SK-N-SH treated with all-trans-retinoic acid at 6 μM for 48 hours (cell line): ENCODE measurements around the gene EIF4E.

ENCODE experiments used
- ATAC-seq: fragments of 200-7000 bp; cut with Tn5 transposase; 3 replicates; pipeline ENCODE4 v1.9.1; 2020; ENCODE audit warnings: mild to moderate bottlenecking, moderate library complexity
- ARNTL ChIP-seq: fragments of 450-650 bp; formaldehyde crosslinking; IDR thresholded peaks from 2 replicates; pipeline ENCODE4 v1.5.0; 2020; ENCODE audit warnings: low read depth, mild to moderate bottlenecking, moderate library complexity, borderline replicate concordance
- BACH2 ChIP-seq: fragments of 250-450 bp; sonication (Bioruptor Pico); IDR thresholded peaks from 2 replicates; pipeline ENCODE4 v1.9.0; 2021; ENCODE audit warnings: mild to moderate bottlenecking, borderline replicate concordance
- CREB5 ChIP-seq: fragments of 250-450 bp; sonication (Bioruptor Pico); IDR thresholded peaks from 2 replicates; pipeline ENCODE4 v1.5.1; 2020; ENCODE audit warnings: low read depth, mild to moderate bottlenecking, moderate library complexity
- CSDC2 ChIP-seq: fragments of 250-450 bp; sonication (Bioruptor Pico); IDR thresholded peaks from 2 replicates; pipeline ENCODE4 v1.5.0; 2020; ENCODE audit warnings: mild to moderate bottlenecking, moderate library complexity
- CSRNP3 ChIP-seq: fragments of 250-450 bp; sonication (Bioruptor Pico); IDR thresholded peaks from 2 replicates; pipeline ENCODE4 v1.5.1; 2021; ENCODE audit warnings: mild to moderate bottlenecking, moderate library complexity
- ESRRG ChIP-seq: fragments of 250-450 bp; sonication (Bioruptor Pico); IDR thresholded peaks from 2 replicates; pipeline ENCODE4 v1.6.1; 2021; ENCODE audit warnings: mild to moderate bottlenecking
- GLIS3 ChIP-seq: fragments of 250-450 bp; sonication (Bioruptor Pico); IDR thresholded peaks from 2 replicates; pipeline ENCODE4 v1.5.0; 2020; ENCODE audit warnings: mild to moderate bottlenecking, moderate library complexity
- ISL1 ChIP-seq: fragments of 250-450 bp; sonication (Bioruptor Pico); IDR thresholded peaks from 2 replicates; pipeline ENCODE4 v2.1.2; 2022; ENCODE audit warnings: mild to moderate bottlenecking, moderate library complexity
- OSR1 ChIP-seq: fragments of 250-450 bp; sonication (Bioruptor Pico); IDR thresholded peaks from 2 replicates; pipeline ENCODE4 v1.8.0; 2022; ENCODE audit warnings: moderate library complexity, mild to moderate bottlenecking, inconsistent platforms
- PATZ1 ChIP-seq: fragments of 250-450 bp; sonication (Bioruptor Pico); IDR thresholded peaks from 2 replicates; pipeline ENCODE4 v1.8.0; 2020; ENCODE audit warnings: mild to moderate bottlenecking, moderate library complexity, borderline replicate concordance
- POU6F1 ChIP-seq: fragments of 250-450 bp; sonication (Bioruptor Pico); IDR thresholded peaks from 2 replicates; pipeline ENCODE4 v1.8.0; 2021; ENCODE audit warnings: low read depth, mild to moderate bottlenecking, moderate library complexity, borderline replicate concordance
- PPARA ChIP-seq: fragments of 250-450 bp; sonication (Bioruptor Pico); IDR thresholded peaks from 2 replicates; pipeline ENCODE4 v1.5.0; 2020; ENCODE audit warnings: mild to moderate bottlenecking, borderline replicate concordance
- RARB ChIP-seq: fragments of 250-450 bp; sonication (Bioruptor Pico); IDR thresholded peaks from 2 replicates; pipeline ENCODE4 v1.8.0; 2021; ENCODE audit warnings: mild to moderate bottlenecking, moderate library complexity
- SNAI2 ChIP-seq: fragments of 250-450 bp; sonication (Bioruptor Pico); IDR thresholded peaks from 2 replicates; pipeline ENCODE4 v1.5.0; 2020; ENCODE audit warnings: mild to moderate bottlenecking, moderate library complexity
- TCF4 ChIP-seq: fragments of 250-450 bp; sonication (Bioruptor Pico); IDR thresholded peaks from 2 replicates; pipeline ENCODE4 v1.8.0; 2021; ENCODE audit warnings: mild to moderate bottlenecking, moderate library complexity, borderline replicate concordance
- TOX ChIP-seq: fragments of 250-450 bp; sonication (Bioruptor Pico); IDR thresholded peaks from 2 replicates; pipeline ENCODE4 v1.8.0; 2021; ENCODE audit warnings: mild to moderate bottlenecking, moderate library complexity, borderline replicate concordance
- TSHZ2 ChIP-seq: fragments of 250-450 bp; sonication (Bioruptor Pico); IDR thresholded peaks from 2 replicates; pipeline ENCODE4 v1.5.0; 2020; ENCODE audit warnings: mild to moderate bottlenecking, moderate library complexity
- ZC3H10 ChIP-seq: fragments of 250-450 bp; sonication (Bioruptor Pico); IDR thresholded peaks from 2 replicates; pipeline ENCODE4 v1.5.1; 2021; ENCODE audit warnings: mild to moderate bottlenecking, moderate library complexity
- ZFP3 ChIP-seq: fragments of 250-450 bp; sonication (Bioruptor Pico); IDR thresholded peaks from 2 replicates; pipeline ENCODE4 v1.5.0; 2020; ENCODE audit warnings: mild to moderate bottlenecking, moderate library complexity
- ZFP30 ChIP-seq: fragments of 450-650 bp; formaldehyde crosslinking; IDR thresholded peaks from 2 replicates; pipeline ENCODE4 v1.5.0; 2022; ENCODE audit warnings: mild to moderate bottlenecking, moderate library complexity
- ZNF565 ChIP-seq: fragments of 450-650 bp; formaldehyde crosslinking; conservative IDR thresholded peaks from 2 replicates; pipeline ENCODE4 v1.5.0; 2020; ENCODE audit warnings: low read depth, mild to moderate bottlenecking, moderate library complexity
- ZNF70 ChIP-seq: fragments of 450-650 bp; formaldehyde crosslinking; IDR thresholded peaks from 2 replicates; pipeline ENCODE4 v1.5.0; 2020; ENCODE audit warnings: mild to moderate bottlenecking, moderate library complexity
- ZNF8 ChIP-seq: fragments of 450-650 bp; formaldehyde crosslinking; IDR thresholded peaks from 2 replicates; pipeline ENCODE4 v1.5.0; 2020; ENCODE audit warnings: mild to moderate bottlenecking, moderate library complexity

Gene EIF4E

GRCh38 chr4:98951710-98952109, 22.8 kb upstream of the EIF4E start:
- TF ChIP-seq ZNF565 (no peak), CSDC2 (CRISPR knock-in tag) (no peak), ZNF8 (no peak), SNAI2 (CRISPR knock-in tag) (no peak), CREB5 (CRISPR knock-in tag) (no peak), PPARA (CRISPR knock-in tag) (no peak), ZFP3 (CRISPR knock-in tag) (no peak)
- ATAC-seq, result no peak

GRCh38 chr4:98950925-98951324, 22.0 kb upstream of the EIF4E start:
- no peak for TF ChIP-seq TOX (CRISPR knock-in tag)
- TF ChIP-seq OSR1 (CRISPR knock-in tag), result no peak
- TF ChIP-seq ZFP3 (CRISPR knock-in tag), result no peak
- no peak for TF ChIP-seq ARNTL (CRISPR knock-in tag)
- TF ChIP-seq RARB, result no peak
- TF ChIP-seq BACH2 (CRISPR knock-in tag), result no peak
- TF ChIP-seq ZNF8, result no peak
- TF ChIP-seq ZNF70 (CRISPR knock-in tag), result no peak
- no peak for TF ChIP-seq GLIS3 (CRISPR knock-in tag)
- TF ChIP-seq ESRRG (CRISPR knock-in tag), result no peak
- no peak for TF ChIP-seq ZC3H10 (CRISPR knock-in tag)
- no peak for TF ChIP-seq ZFP30 (CRISPR knock-in tag)
- TF ChIP-seq POU6F1, result no peak
- no peak for TF ChIP-seq PATZ1
- no peak for TF ChIP-seq CSDC2 (CRISPR knock-in tag)
- no peak for TF ChIP-seq TCF4 (CRISPR knock-in tag)
- TF ChIP-seq PPARA (CRISPR knock-in tag), result no peak
- no peak for TF ChIP-seq ZNF565
- TF ChIP-seq, all 23 proteins: peak for 0
- no peak for ATAC-seq

- TF ChIP-seq SNAI2 (CRISPR knock-in tag) (no peak), CSRNP3 (CRISPR knock-in tag) (no peak), CSDC2 (CRISPR knock-in tag) (no peak), TSHZ2 (no peak), BACH2 (CRISPR knock-in tag) (no peak), CREB5 (CRISPR knock-in tag) (no peak), PATZ1 (no peak), PPARA (CRISPR knock-in tag) (no peak), TCF4 (CRISPR knock-in tag) (no peak), RARB (no peak), ISL1 (CRISPR knock-in tag) (no peak), OSR1 (CRISPR knock-in tag) (no peak)
- ATAC-seq, result no peak
These were observed 17.4 kb upstream of the EIF4E start for GRCh38 chr4:98946359-98946758.
